ENCODE results near the gene TTLL4.

The TTLL4 gene

DNA sequence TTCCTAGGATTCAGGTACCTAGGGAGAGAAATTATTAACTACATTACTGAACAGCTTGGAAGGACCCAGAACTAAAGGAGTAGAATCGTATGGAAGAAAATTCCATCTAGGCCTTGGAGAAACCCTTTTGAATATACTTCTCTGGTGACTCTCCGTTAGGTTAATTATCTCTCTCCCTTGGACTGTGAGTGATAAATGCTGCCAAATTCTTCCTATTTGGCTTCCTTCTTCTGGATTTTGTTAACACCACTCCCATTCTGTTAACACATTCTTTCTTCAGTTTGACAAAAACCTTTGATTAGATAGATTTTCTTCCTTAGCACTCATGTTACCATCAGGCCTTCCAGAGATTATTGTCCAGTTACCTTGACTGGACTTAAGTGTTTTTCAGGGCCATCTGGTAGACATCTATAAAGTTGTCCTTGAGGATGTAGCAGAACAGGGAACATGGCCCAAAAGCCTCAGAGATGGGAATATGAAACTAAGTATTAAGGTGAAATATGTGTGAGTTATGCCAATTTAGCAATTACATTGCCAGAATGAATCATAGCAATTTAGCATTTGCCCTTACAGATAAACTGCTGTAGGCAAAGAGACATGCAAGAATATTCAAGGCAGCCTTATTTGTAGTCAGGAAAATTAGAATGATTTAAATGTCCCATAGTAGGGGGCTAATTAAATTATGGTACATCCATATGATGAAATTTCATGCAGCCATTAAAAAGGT is 78.1 kb downstream of the TTLL4 start:
- Histone ChIP-seq H4K20me1 (ENCODE audit: insufficient read depth, low read length, poor library complexity, severe bottlenecking) (no peaks in the 10 kb centered on the region), H3K9me3 (ENCODE audit: insufficient read depth, low read depth, low read length) (no peaks in the 10 kb centered on the region), H3K4me1 (ENCODE audit: insufficient read depth, low read length, poor library complexity, severe bottlenecking) (no peaks in the 10 kb centered on the region), H3K4me3 (ENCODE audit: low read length, poor library complexity, severe bottlenecking) (no peak overlapping the region), H3K9ac (ENCODE audit: low read depth, low read length, poor library complexity, severe bottlenecking) (no peak overlapping the region), H3K9me2 (replicated peaks; ENCODE audit: low read depth, low read length) (no peaks in the 10 kb centered on the region), H3K79me2 (ENCODE audit: insufficient read depth, low read length) (no peaks in the 10 kb centered on the region), H3K36me3 (ENCODE audit: insufficient read depth, low read length) (no peaks in the 10 kb centered on the region), H3F3A (ENCODE audit: low read depth) (no peaks in the 10 kb centered on the region), H2AFZ (ENCODE audit: low read length) (no peak overlapping the region), H3K4me2 (ENCODE audit: low read depth, low read length, poor library complexity, severe bottlenecking) (no peak overlapping the region), H3K27me3 (ENCODE audit: insufficient read depth, low read length, poor library complexity, severe bottlenecking) (no peaks in the 10 kb centered on the region)
- no peak for TF ChIP-seq EZH2phosphoT487 (IDR thresholded peaks at IDR 0.05; ENCODE audit: borderline replicate concordance)
- TF ChIP-seq, protein P1, sequence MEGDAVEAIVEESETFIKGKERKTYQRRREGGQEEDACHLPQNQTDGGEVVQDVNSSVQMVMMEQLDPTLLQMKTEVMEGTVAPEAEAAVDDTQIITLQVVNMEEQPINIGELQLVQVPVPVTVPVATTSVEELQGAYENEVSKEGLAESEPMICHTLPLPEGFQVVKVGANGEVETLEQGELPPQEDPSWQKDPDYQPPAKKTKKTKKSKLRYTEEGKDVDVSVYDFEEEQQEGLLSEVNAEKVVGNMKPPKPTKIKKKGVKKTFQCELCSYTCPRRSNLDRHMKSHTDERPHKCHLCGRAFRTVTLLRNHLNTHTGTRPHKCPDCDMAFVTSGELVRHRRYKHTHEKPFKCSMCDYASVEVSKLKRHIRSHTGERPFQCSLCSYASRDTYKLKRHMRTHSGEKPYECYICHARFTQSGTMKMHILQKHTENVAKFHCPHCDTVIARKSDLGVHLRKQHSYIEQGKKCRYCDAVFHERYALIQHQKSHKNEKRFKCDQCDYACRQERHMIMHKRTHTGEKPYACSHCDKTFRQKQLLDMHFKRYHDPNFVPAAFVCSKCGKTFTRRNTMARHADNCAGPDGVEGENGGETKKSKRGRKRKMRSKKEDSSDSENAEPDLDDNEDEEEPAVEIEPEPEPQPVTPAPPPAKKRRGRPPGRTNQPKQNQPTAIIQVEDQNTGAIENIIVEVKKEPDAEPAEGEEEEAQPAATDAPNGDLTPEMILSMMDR (conservative IDR thresholded peaks at IDR 0.05; ENCODE audit: low read length) = no peak

DNA sequence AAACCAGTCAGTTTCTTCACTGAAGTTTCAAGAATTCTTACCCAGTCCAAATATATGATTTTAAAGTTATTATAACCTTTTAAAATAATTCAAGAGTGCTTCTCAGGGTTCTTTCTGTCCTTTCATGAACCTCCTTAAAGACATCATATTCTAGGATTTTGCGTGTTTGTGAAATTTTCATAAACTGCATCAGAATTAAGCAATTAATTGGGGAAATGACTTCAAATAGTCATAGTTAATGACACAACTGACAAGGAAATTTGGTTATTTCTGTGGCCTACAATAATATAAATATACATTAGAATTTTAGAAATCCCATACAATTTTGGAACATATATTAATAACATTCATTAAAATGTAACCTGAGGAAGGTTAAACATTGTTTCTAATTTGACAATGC is 81.8 kb downstream of the TTLL4 start:
- Histone ChIP-seq H3K9me3 (ENCODE audit: insufficient read depth, low read depth, low read length) (no peaks in the 10 kb centered on the region), H3K4me1 (ENCODE audit: insufficient read depth, low read length, poor library complexity, severe bottlenecking) (no peaks in the 10 kb centered on the region), H3K4me2 (ENCODE audit: low read depth, low read length, poor library complexity, severe bottlenecking) (no peak overlapping the region), H3K27me3 (ENCODE audit: insufficient read depth, low read length, poor library complexity, severe bottlenecking) (no peaks in the 10 kb centered on the region), H3K4me3 (ENCODE audit: low read length, poor library complexity, severe bottlenecking) (no peak overlapping the region), H4K20me1 (ENCODE audit: insufficient read depth, low read length, poor library complexity, severe bottlenecking) (no peaks in the 10 kb centered on the region), H3K79me2 (ENCODE audit: insufficient read depth, low read length) (no peaks in the 10 kb centered on the region), H3K9me2 (replicated peaks; ENCODE audit: low read depth, low read length) (no peaks in the 10 kb centered on the region), H3K9ac (ENCODE audit: low read depth, low read length, poor library complexity, severe bottlenecking) (no peak overlapping the region), H2AFZ (ENCODE audit: low read length) (no peak overlapping the region), H3K36me3 (ENCODE audit: insufficient read depth, low read length) (no peaks in the 10 kb centered on the region), H3F3A (ENCODE audit: low read depth) (no peaks in the 10 kb centered on the region)
- TF ChIP-seq, protein P1 (conservative IDR thresholded peaks at IDR 0.05; ENCODE audit: low read length) = no peak
- no peak for TF ChIP-seq EZH2phosphoT487 (IDR thresholded peaks at IDR 0.05; ENCODE audit: borderline replicate concordance)

DNA sequence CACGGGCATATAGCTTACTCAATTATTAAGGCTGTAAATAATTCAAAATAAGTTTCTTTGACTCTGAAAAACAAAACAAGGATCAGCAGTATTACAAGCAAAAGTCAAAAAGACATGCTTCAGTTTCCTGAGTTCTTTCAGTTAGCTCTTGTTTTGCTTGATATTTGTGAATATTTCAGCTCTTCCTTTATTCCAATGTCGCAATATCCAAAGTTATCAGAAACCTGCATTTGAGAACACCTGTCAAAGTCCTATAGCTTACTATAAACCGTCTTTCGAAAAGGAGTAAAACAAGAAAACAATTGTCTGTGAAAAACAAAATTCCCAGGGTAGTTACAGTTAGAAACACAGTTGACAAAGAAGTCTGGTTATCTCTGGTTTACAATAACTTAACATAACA is 86.1 kb downstream of the TTLL4 start:
- Histone ChIP-seq H3K4me2 (ENCODE audit: low read depth, low read length, poor library complexity, severe bottlenecking) (no peak overlapping the region), H3K9me2 (replicated peaks; ENCODE audit: low read depth, low read length) (no peaks in the 10 kb centered on the region), H3K9me3 (ENCODE audit: insufficient read depth, low read depth, low read length) (no peaks in the 10 kb centered on the region), H3K27me3 (ENCODE audit: insufficient read depth, low read length, poor library complexity, severe bottlenecking) (peaks cover 4% of the 10 kb centered on the region), H3K4me1 (ENCODE audit: insufficient read depth, low read length, poor library complexity, severe bottlenecking) (no peaks in the 10 kb centered on the region), H3K79me2 (ENCODE audit: insufficient read depth, low read length) (no peaks in the 10 kb centered on the region), H3K4me3 (ENCODE audit: low read length, poor library complexity, severe bottlenecking) (no peak overlapping the region), H3F3A (ENCODE audit: low read depth) (no peaks in the 10 kb centered on the region), H3K36me3 (ENCODE audit: insufficient read depth, low read length) (no peaks in the 10 kb centered on the region), H4K20me1 (ENCODE audit: insufficient read depth, low read length, poor library complexity, severe bottlenecking) (no peaks in the 10 kb centered on the region), H2AFZ (ENCODE audit: low read length) (no peak overlapping the region), H3K9ac (ENCODE audit: low read depth, low read length, poor library complexity, severe bottlenecking) (no peak overlapping the region)
- no peak for TF ChIP-seq EZH2phosphoT487 (IDR thresholded peaks at IDR 0.05; ENCODE audit: borderline replicate concordance)
- TF ChIP-seq, protein P1 (conservative IDR thresholded peaks at IDR 0.05; ENCODE audit: low read length) = no peak

Data from Loucy (cell line).